HepG2 (cell line): ENCODE measurements around the gene SPAG7. TPM values are rescaled to one million over a fixed set of nuclear protein-coding genes. Genes with fewer than 3 reads are reported as not detected.
A peak's percentile ranks its signal among the peaks of the same experiment; 100 is the strongest.

Experiments used
- CENPX ChIP-seq: sonication (generic); formaldehyde crosslinking; IDR thresholded peaks from 2 replicates; pipeline ENCODE4 v1.9.0; 2021; ENCODE audit warnings: mild to moderate bottlenecking, missing genetic modification reagents, moderate library complexity
- ERF ChIP-seq: IDR thresholded peaks from 2 replicates; pipeline ENCODE4 v1.6.1; 2018; ENCODE audit warnings: missing biosample characterization, missing genetic modification reagents
- FOSL2 ChIP-seq: sonication (generic); formaldehyde crosslinking; IDR thresholded peaks from 2 replicates; pipeline ENCODE4 v1.4.0; 2020; ENCODE audit warnings: missing genetic modification reagents
- HNF4A ChIP-seq: sonication (generic); formaldehyde crosslinking; IDR thresholded peaks from 2 replicates; pipeline ENCODE4 v1.4.0; 2020; ENCODE audit warnings: missing genetic modification reagents
- HNRNPLL ChIP-seq: fragments of 200-400 bp; formaldehyde crosslinking; IDR thresholded peaks from 2 replicates; pipeline ENCODE4 v1.6.1; 2017; ENCODE audit warnings: mild to moderate bottlenecking, low read depth, low read length; ENCODE audit not compliant: poor library complexity, severe bottlenecking
- IRF2 ChIP-seq: IDR thresholded peaks from 2 replicates; pipeline ENCODE4 v1.6.1; 2018; ENCODE audit warnings: missing genetic modification reagents, missing compliant biosample characterization
- IRX3 ChIP-seq: sonication (generic); formaldehyde crosslinking; IDR thresholded peaks from 2 replicates; pipeline ENCODE4 v1.8.1; 2023; ENCODE audit warnings: mild to moderate bottlenecking, low read depth, missing genetic modification reagents, borderline replicate concordance
- KDM2A ChIP-seq: sonication (generic); formaldehyde crosslinking; IDR thresholded peaks from 2 replicates; pipeline ENCODE4 v1.4.0; 2020; ENCODE audit warnings: low read depth, missing genetic modification reagents, borderline replicate concordance
- PAX8 ChIP-seq: sonication (generic); formaldehyde crosslinking; IDR thresholded peaks from 2 replicates; pipeline ENCODE4 v1.8.0; 2022; ENCODE audit warnings: mild to moderate bottlenecking, missing genetic modification reagents, borderline replicate concordance
- PTBP1 ChIP-seq: fragments of 200-400 bp; formaldehyde crosslinking; IDR thresholded peaks from 2 replicates; pipeline ENCODE4 v1.6.1; 2018; ENCODE audit warnings: low read length, low read depth; ENCODE audit not compliant: poor library complexity, severe bottlenecking
- RBM22 ChIP-seq: fragments of 200-400 bp; formaldehyde crosslinking; optimal IDR thresholded peaks from 2 replicates; pipeline ENCODE3; 2017; ENCODE audit warnings: mild to moderate bottlenecking, low read length, moderate library complexity
- SALL2 ChIP-seq: sonication (generic); formaldehyde crosslinking; IDR thresholded peaks from 2 replicates; pipeline ENCODE4 v1.8.1; 2023; ENCODE audit warnings: mild to moderate bottlenecking, missing genetic modification reagents, inconsistent platforms
- TBX3 ChIP-seq: fragments of 450-650 bp; IDR thresholded peaks from 2 replicates; pipeline ENCODE4 v1.6.1; 2017; ENCODE audit warnings: antibody characterized with exemption, mild to moderate bottlenecking, inconsistent platforms, borderline replicate concordance
- ZEB1 ChIP-seq: IDR thresholded peaks from 2 replicates; pipeline ENCODE4 v1.6.1; 2012; ENCODE audit warnings: mild to moderate bottlenecking, low read depth, inconsistent platforms; ENCODE audit not compliant: insufficient replicate concordance
- ZNF343 ChIP-seq: sonication (generic); formaldehyde crosslinking; IDR thresholded peaks from 2 replicates; pipeline ENCODE4 v1.4.0; 2020; ENCODE audit warnings: mild to moderate bottlenecking, missing genetic modification reagents
- ZNF772 ChIP-seq: sonication (generic); formaldehyde crosslinking; IDR thresholded peaks from 2 replicates; pipeline ENCODE4 v1.5.0; 2020; ENCODE audit warnings: mild to moderate bottlenecking, missing genetic modification reagents
- ZNF878 ChIP-seq: sonication (generic); formaldehyde crosslinking; IDR thresholded peaks from 2 replicates; pipeline ENCODE4 v1.8.1; 2023; ENCODE audit warnings: mild to moderate bottlenecking, missing genetic modification reagents, moderate library complexity
- ZSCAN21 ChIP-seq: sonication (generic); formaldehyde crosslinking; IDR thresholded peaks from 2 replicates; pipeline ENCODE4 v1.8.0; 2022; ENCODE audit warnings: mild to moderate bottlenecking, missing genetic modification reagents, moderate library complexity, borderline replicate concordance
- ZSCAN29 ChIP-seq: sonication (generic); formaldehyde crosslinking; conservative IDR thresholded peaks from 2 replicates; pipeline ENCODE4 v1.4.0; 2020; ENCODE audit warnings: mild to moderate bottlenecking, missing genetic modification reagents
- polyA plus RNA-seq, 8 experiments: library from polyadenylated mRNA; depleted of rRNA in 3 of 8; stranded (reverse) in 7 of 8; unstranded in 1 of 8; fragments of >200 nt; fragmentation: Illumina TruSeq in 4 of 8; extraction: Trizol in 4 of 8; gene quantifications; 2 replicates each; pipeline versions ENCODE4 v1.2.1 to v1.2.3, GENCODE V29; 2011 to 2016; ENCODE audit warnings: low read depth in 4 of 8, missing spikeins in 1 of 8, mixed read lengths in 1 of 8; ENCODE audit not compliant: insufficient read depth in 1 of 8
- total RNA-seq, 5 experiments: library from RNA; depleted of rRNA; stranded (reverse); fragments of >200 nt; fragmentation: Illumina TruSeq; extraction: Trizol; gene quantifications; 2 replicates each; pipeline ENCODE4 v1.2.3, GENCODE V29; 2016; ENCODE audit warnings: low read depth in 1 of 5
- TF ChIP-seq, protein P1 (sequence below): sonication (generic); formaldehyde crosslinking; conservative IDR thresholded peaks from 2 replicates; pipeline ENCODE4 v1.4.0; 2020; ENCODE audit warnings: missing genetic modification reagents
- TF ChIP-seq, protein P2 (sequence below): IDR thresholded peaks from 2 replicates; pipeline ENCODE4 v1.6.1; 2012; ENCODE audit warnings: inconsistent platforms
- TF ChIP-seq, protein P3 (sequence below): sonication (generic); formaldehyde crosslinking; IDR thresholded peaks from 2 replicates; pipeline ENCODE4 v1.4.0; 2020; ENCODE audit warnings: mild to moderate bottlenecking, missing genetic modification reagents
- TF ChIP-seq, protein P4 (sequence below): sonication (generic); formaldehyde crosslinking; IDR thresholded peaks from 2 replicates; pipeline ENCODE4 v1.8.1; 2023; ENCODE audit warnings: mild to moderate bottlenecking, missing genetic modification reagents
- TF ChIP-seq, protein P5 (sequence below): sonication (generic); formaldehyde crosslinking; IDR thresholded peaks from 2 replicates; pipeline ENCODE4 v1.4.0; 2020; ENCODE audit warnings: missing genetic modification reagents

Gene SPAG7
- total and polyA plus RNA-seq, 2 of the 13 experiments (the other 11 are each of a cell fraction or from before 2014, with no cell fraction given), result 51.0 to 59.0 TPM

DNA sequence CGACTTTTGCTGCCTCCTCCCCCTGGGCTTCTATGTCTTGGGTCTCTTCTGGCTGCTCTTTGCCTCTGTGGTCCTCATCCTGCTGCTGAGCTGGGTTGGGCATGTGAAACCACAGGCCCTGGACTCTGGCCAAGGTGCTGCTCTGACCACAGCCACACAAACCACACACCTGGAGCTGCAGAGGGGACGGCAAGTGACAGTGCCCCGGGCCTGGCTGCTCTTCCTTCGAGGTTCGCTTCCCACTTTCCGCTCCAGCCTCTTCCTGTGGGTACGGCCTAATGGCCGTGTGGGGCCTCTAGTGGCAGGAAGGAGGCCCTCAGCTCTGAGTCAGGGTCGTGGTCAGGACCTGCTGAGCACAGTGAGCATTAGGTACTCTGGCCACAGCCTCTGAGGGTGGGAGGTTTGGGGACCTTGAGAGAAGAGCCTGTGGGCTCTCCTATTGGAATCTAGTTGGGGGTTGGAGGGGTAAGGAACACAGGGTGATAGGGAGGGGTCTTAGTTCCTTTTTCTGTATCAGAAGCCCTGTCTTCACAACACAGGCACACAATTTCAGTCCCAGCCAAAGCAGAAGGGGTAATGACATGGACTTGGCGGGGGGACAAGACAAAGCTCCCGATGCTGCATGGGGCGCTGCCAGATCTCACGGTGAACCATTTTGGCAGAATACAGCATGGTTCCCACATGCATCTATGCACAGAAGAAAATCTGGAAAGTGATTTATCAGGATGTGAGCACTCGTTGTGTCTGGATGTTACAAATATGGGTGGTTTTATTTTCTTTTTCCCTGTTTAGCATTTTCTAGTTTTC, 33.2 kb downstream of the SPAG7 start (continued):
- TF ChIP-seq, protein P1, sequence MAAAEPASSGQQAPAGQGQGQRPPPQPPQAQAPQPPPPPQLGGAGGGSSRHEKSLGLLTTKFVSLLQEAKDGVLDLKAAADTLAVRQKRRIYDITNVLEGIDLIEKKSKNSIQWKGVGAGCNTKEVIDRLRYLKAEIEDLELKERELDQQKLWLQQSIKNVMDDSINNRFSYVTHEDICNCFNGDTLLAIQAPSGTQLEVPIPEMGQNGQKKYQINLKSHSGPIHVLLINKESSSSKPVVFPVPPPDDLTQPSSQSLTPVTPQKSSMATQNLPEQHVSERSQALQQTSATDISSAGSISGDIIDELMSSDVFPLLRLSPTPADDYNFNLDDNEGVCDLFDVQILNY (CRISPR knock-in tag), result no peak
- peak; percentile 39 for TF ChIP-seq RBM22
- no peak for TF ChIP-seq CENPX (CRISPR knock-in tag)
- no peak for TF ChIP-seq ZSCAN29 (CRISPR knock-in tag)
- TF ChIP-seq, protein P2, sequence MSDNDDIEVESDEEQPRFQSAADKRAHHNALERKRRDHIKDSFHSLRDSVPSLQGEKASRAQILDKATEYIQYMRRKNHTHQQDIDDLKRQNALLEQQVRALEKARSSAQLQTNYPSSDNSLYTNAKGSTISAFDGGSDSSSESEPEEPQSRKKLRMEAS, result 0 out of 2 replicates have a peak, but pooled peaks have one; percentile 12
- 0 out of 2 replicates have a peak, but pooled peaks have one; percentile 11 for TF ChIP-seq HNF4A (CRISPR knock-in tag)
- TF ChIP-seq HNRNPLL, result no peak
- no peak for TF ChIP-seq ZEB1
- peak; percentile 51; the same call in 1 of the 2 replicates for TF ChIP-seq IRF2 (CRISPR knock-in tag)
- no peak for TF ChIP-seq ZNF343 (CRISPR knock-in tag)
- TF ChIP-seq, protein P3, sequence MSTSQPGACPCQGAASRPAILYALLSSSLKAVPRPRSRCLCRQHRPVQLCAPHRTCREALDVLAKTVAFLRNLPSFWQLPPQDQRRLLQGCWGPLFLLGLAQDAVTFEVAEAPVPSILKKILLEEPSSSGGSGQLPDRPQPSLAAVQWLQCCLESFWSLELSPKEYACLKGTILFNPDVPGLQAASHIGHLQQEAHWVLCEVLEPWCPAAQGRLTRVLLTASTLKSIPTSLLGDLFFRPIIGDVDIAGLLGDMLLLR (CRISPR knock-in tag), result no peak
- 0 out of 2 replicates have a peak, but pooled peaks have one; percentile 23 for TF ChIP-seq SALL2 (CRISPR knock-in tag)
- no peak for TF ChIP-seq TBX3
- no peak for TF ChIP-seq ZNF878 (CRISPR knock-in tag)
- 0 out of 2 replicates have a peak, but pooled peaks have one; percentile 28 for TF ChIP-seq ZSCAN21 (CRISPR knock-in tag)
- no peak for TF ChIP-seq PTBP1
- TF ChIP-seq IRX3 (CRISPR knock-in tag), result no peak
- TF ChIP-seq PAX8, result no peak
- TF ChIP-seq, protein P4, sequence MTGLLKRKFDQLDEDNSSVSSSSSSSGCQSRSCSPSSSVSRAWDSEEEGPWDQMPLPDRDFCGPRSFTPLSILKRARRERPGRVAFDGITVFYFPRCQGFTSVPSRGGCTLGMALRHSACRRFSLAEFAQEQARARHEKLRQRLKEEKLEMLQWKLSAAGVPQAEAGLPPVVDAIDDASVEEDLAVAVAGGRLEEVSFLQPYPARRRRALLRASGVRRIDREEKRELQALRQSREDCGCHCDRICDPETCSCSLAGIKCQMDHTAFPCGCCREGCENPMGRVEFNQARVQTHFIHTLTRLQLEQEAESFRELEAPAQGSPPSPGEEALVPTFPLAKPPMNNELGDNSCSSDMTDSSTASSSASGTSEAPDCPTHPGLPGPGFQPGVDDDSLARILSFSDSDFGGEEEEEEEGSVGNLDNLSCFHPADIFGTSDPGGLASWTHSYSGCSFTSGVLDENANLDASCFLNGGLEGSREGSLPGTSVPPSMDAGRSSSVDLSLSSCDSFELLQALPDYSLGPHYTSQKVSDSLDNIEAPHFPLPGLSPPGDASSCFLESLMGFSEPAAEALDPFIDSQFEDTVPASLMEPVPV, result no peak
- 0 out of 2 replicates have a peak, but pooled peaks have one; percentile 33 for TF ChIP-seq ERF (CRISPR knock-in tag)
- TF ChIP-seq FOSL2, result peak; percentile 45
- TF ChIP-seq, protein P5, sequence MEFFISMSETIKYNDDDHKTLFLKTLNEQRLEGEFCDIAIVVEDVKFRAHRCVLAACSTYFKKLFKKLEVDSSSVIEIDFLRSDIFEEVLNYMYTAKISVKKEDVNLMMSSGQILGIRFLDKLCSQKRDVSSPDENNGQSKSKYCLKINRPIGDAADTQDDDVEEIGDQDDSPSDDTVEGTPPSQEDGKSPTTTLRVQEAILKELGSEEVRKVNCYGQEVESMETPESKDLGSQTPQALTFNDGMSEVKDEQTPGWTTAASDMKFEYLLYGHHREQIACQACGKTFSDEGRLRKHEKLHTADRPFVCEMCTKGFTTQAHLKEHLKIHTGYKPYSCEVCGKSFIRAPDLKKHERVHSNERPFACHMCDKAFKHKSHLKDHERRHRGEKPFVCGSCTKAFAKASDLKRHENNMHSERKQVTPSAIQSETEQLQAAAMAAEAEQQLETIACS (CRISPR knock-in tag), result 0 out of 2 replicates have a peak, but pooled peaks have one; percentile 39
- TF ChIP-seq KDM2A (CRISPR knock-in tag), result peak; percentile 84
- TF ChIP-seq ZNF772 (CRISPR knock-in tag), result no peak
